ENCODE data around the gene WSCD2. TPM values are rescaled to one million over a fixed set of nuclear protein-coding genes. Genes with fewer than 3 reads are reported as not detected.

The WSCD2 gene
- total and polyA plus RNA-seq, 2 donors (not counting 3 experiments of a cell fraction or from before 2014, with no cell fraction given), result not detected

GRCh38 chr12:108156717-108157116 lies 27.6 kb downstream of the WSCD2 start:
- Histone ChIP-seq H3K4me1 (ENCODE audit: control insufficient read depth, extremely low read depth, insufficient read depth, low read length) (no peaks in the 10 kb centered on the region), H3K27ac (ENCODE audit: insufficient read depth, low read depth, low read length) (no peak overlapping the region), H3K79me2 (ENCODE audit: control insufficient read depth, insufficient read depth, low read length) (no peaks in the 10 kb centered on the region), H3K4me2 (ENCODE audit: insufficient read depth, low read length) (no peak overlapping the region), H3K4me3 (replicated peaks in 1 of 3; ENCODE audit: insufficient read depth in 1 of 3, low read depth in 1 of 3, low read length in 3 of 3) (no peak overlapping the region), H3K9me3 (replicated peaks; ENCODE audit: control insufficient read depth, insufficient read depth, low read length) (no peaks in the 10 kb centered on the region), H3K36me3 (ENCODE audit: control insufficient read depth in 2 of 2, extremely low read depth in 1 of 2, insufficient read depth in 2 of 2, low read length in 2 of 2) (no peaks in the 10 kb centered on the region), H2AFZ (ENCODE audit: low read depth, low read length) (no peak overlapping the region), H3K9ac (replicated peaks; ENCODE audit: extremely low read depth, insufficient read depth, low read length) (no peak overlapping the region), H3K27me3 (ENCODE audit: control insufficient read depth in 2 of 2, insufficient read depth in 2 of 2, low read length in 2 of 2) (no peaks in the 10 kb centered on the region), H3K9me1 (replicated peaks; ENCODE audit: control insufficient read depth, extremely low read depth, insufficient read depth, low read length) (no peaks in the 10 kb centered on the region), H4K20me1 (replicated peaks; ENCODE audit: control insufficient read depth, extremely low read depth, insufficient read depth, low read length) (no peaks in the 10 kb centered on the region)
- DNase-seq (ENCODE audit: low read depth, low spot score), result no peak
- CTCF ChIA-PET, result no interaction called here
- POLR2A ChIA-PET, result no interaction called here
- FAIRE-seq, result no peak
- dilution Hi-C loops (cut with MboI; ENCODE audit: extremely low pct_ligation_motif_present, low sequenced_read_pairs), result no loop called here
- intact Hi-C loops (cut with micrococcal nuclease), result no loop called here
- no peak for TF ChIP-seq POLR2A (IDR thresholded peaks at IDR 0.05; ENCODE audit: low read depth, low read length)
- no peak for TF ChIP-seq GATA2 (IDR thresholded peaks at IDR 0.05; ENCODE audit: insufficient read depth, insufficient read length, low read depth, low read length)
- TF ChIP-seq FOS (IDR thresholded peaks at IDR 0.05; ENCODE audit: borderline replicate concordance, insufficient read depth, low read length), result no peak
- TF ChIP-seq POLR2AphosphoS5 (IDR thresholded peaks at IDR 0.05; ENCODE audit: insufficient read depth, low read depth, low read length), result no peak
- TF ChIP-seq EZH2 (IDR thresholded peaks at IDR 0.05; ENCODE audit: borderline replicate concordance, low read depth, low read length, severe bottlenecking), result no peak
- no peak for TF ChIP-seq JUN (IDR thresholded peaks at IDR 0.05; ENCODE audit: borderline replicate concordance, insufficient read depth, insufficient read length, low read depth)
- no peak for TF ChIP-seq CTCF (IDR thresholded peaks at IDR 0.05; ENCODE audit: extremely low read depth in 1 of 2, insufficient read depth in 1 of 2, low read depth in 1 of 2, low read length in 2 of 2)
- no peak for TF ChIP-seq MAX (IDR thresholded peaks at IDR 0.05; ENCODE audit: insufficient read depth, insufficient read length)
- TF ChIP-seq MYC (IDR thresholded peaks at IDR 0.05; ENCODE audit: low read depth, low read length), result no peak
- no TSS peak for BruUV-seq (replicated peaks)
